Measurements from ENCODE around the gene VPS54.

VPS54 gene

DNA sequence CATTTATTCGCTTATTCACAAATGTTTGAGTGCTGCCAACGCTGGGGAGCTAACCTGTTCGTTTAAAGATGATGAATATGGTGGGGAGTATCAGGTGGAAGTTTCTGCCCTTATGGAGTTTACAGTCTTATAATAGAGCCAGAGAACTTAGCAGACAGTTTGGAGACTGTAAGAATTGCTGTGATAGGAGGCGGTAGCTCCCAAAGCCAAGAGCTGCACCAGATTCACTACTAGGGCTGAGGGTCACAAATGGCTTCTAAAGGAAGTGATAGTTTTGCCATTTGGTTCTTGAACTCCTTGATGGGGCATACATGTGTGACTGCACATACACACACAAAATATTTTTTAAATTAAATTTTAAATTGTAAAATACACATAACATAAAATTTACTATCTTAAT, 148.5 kb downstream of the VPS54 start:
- H3K27ac ChIP-seq = no peak overlapping the region
- no peak for TF ChIP-seq CTCF (conservative IDR thresholded peaks at IDR 0.05)

GRCh38 chr2:63866009-63866709, 153.1 kb downstream of the VPS54 start:
- H3K27ac ChIP-seq = no peak overlapping the region
- no peak for TF ChIP-seq CTCF (conservative IDR thresholded peaks at IDR 0.05)

- no peak for TF ChIP-seq CTCF (conservative IDR thresholded peaks at IDR 0.05)
- H3K27ac ChIP-seq = no peak overlapping the region
Measured at GRCh38 chr2:63865159-63865799, 153.9 kb downstream of the VPS54 start.

- TF ChIP-seq CTCF (conservative IDR thresholded peaks at IDR 0.05) = no peak
- peak overlapping the region; percentile 44; the same call in 1 of the 2 replicates for H3K27ac ChIP-seq
Measured at GRCh38 chr2:63863707-63864106, 155.5 kb downstream of the VPS54 start.

DNA sequence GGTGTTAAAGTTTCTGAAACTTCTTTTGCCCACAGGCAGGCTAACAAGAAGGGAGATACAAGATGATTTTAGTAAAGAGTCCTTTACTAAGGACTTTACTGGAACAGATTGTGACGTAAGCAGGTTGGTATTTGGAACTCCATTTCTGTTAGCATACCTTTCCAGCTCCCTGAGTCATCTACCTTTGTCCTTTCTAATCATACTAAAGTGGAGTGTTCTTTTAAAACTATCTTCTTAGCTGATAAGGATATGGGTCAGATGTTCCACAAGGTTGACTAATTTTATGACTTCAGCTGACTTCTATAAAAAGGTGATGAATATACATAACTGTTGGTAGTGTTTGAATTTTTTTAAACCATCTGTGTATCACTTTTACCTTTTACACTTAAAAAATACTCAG, 156.4 kb downstream of the VPS54 start:
- peak overlapping the region; percentile 44 for H3K27ac ChIP-seq

GRCh38 chr2:63861220-63861822, 157.9 kb downstream of the VPS54 start:
- TF ChIP-seq CTCF (conservative IDR thresholded peaks at IDR 0.05) = peak; percentile 67
- no peak overlapping the region for H3K27ac ChIP-seq

More for the DNA sequence above, 156.4 kb downstream of the VPS54 start:
- TF ChIP-seq CTCF (conservative IDR thresholded peaks at IDR 0.05) = no peak

DNA sequence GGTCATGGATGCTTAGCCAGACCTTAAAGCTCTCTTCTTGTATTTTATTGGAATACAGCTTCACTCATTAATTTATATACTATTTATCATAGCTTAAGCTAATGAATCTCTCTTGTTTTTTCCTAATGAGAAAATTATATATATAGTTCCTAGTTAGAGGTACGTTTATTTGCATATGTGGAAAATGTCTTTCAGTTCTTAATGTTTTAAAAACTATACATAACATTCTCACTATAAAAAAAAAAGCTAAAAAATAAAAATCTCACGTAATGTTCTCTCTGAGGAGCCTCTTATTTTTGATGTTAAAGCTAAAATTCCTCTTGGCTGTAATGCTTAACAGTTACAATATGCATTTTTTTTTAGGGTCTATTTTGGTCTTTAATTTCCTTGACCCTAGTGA, 160.9 kb downstream of the VPS54 start:
- no peak overlapping the region for H3K27ac ChIP-seq
- TF ChIP-seq CTCF (conservative IDR thresholded peaks at IDR 0.05) = no peak

Data from VCaP (cell line).